H9 (cell line): ENCODE data around the gene CARD8. TPM values are rescaled to one million over a fixed set of nuclear protein-coding genes. Genes with fewer than 3 reads are reported as not detected.

Source experiments
- DNase-seq: peaks from one replicate; pipeline ENCODE4 v3.0.0-alpha.2; 2017
- H2AFZ ChIP-seq: one replicate; pipeline ENCODE4 v1.6.1; 2013; ENCODE audit warnings: mild to moderate bottlenecking, low read length, control low read depth, moderate library complexity
- H2AK5ac ChIP-seq: 2 replicates; pipeline ENCODE4 v1.6.1; 2013; ENCODE audit warnings: low read length, control low read depth, mixed read lengths; ENCODE audit not compliant: insufficient read length
- H2BK120ac ChIP-seq: one replicate; pipeline ENCODE4 v1.6.1; 2013; ENCODE audit warnings: low read depth, mild to moderate bottlenecking, low read length, control low read depth, inconsistent platforms; ENCODE audit not compliant: poor library complexity, severe bottlenecking
- H2BK12ac ChIP-seq: 2 replicates; pipeline ENCODE4 v1.6.1; 2013; ENCODE audit warnings: low read length, control low read depth, mixed read lengths, low read depth; ENCODE audit not compliant: insufficient read length
- H2BK15ac ChIP-seq: 2 replicates; pipeline ENCODE4 v1.6.1; 2013; ENCODE audit warnings: low read depth, low read length, control low read depth
- H2BK20ac ChIP-seq: one replicate; pipeline ENCODE4 v1.6.1; 2013; ENCODE audit warnings: low read depth, mild to moderate bottlenecking, low read length, control low read depth, inconsistent platforms; ENCODE audit not compliant: poor library complexity, severe bottlenecking
- H2BK5ac ChIP-seq: 2 replicates; pipeline ENCODE4 v1.6.1; 2013; ENCODE audit warnings: low read length, control low read depth, mixed read lengths; ENCODE audit not compliant: insufficient read length
- H3K14ac ChIP-seq: 2 replicates; pipeline ENCODE4 v1.6.1; 2013; ENCODE audit warnings: low read length, control low read depth; ENCODE audit not compliant: insufficient read depth
- H3K18ac ChIP-seq: 2 replicates; pipeline ENCODE4 v1.6.1; 2013; ENCODE audit warnings: low read depth, mild to moderate bottlenecking, mixed read lengths, low read length, control low read depth; ENCODE audit not compliant: insufficient read length
- H3K23ac ChIP-seq: 2 replicates; pipeline ENCODE4 v1.6.1; 2013; ENCODE audit warnings: low read length, control low read depth, mixed read lengths, low read depth; ENCODE audit not compliant: insufficient read length
- H3K23me2 ChIP-seq: 2 replicates; pipeline ENCODE4 v1.6.1; 2013; ENCODE audit warnings: low read depth, mild to moderate bottlenecking, mixed read lengths, low read length, control low read depth; ENCODE audit not compliant: insufficient read length, poor library complexity, severe bottlenecking
- H3K27ac ChIP-seq: 2 replicates; pipeline ENCODE4 v1.5.1; 2013; ENCODE audit warnings: low read length, control low read depth, mixed read lengths, low read depth; ENCODE audit not compliant: insufficient read length
- H3K27me3 ChIP-seq: 2 replicates; pipeline ENCODE4 v1.6.1; 2013; ENCODE audit warnings: low read length, control low read depth, inconsistent platforms; ENCODE audit not compliant: insufficient read depth
- H3K4ac ChIP-seq: 2 replicates; pipeline ENCODE4 v1.6.1; 2013; ENCODE audit warnings: low read depth, mild to moderate bottlenecking, control low read depth, inconsistent platforms, low read length, moderate library complexity
- H3K4me1 ChIP-seq: 2 replicates; pipeline ENCODE4 v1.6.1; 2013; ENCODE audit warnings: low read length, control low read depth, inconsistent platforms; ENCODE audit not compliant: insufficient read depth
- H3K4me2 ChIP-seq: 2 replicates; pipeline ENCODE4 v1.6.1; 2013; ENCODE audit warnings: low read length, control low read depth, mixed read lengths; ENCODE audit not compliant: insufficient read length, insufficient read depth
- H3K56ac ChIP-seq: 2 replicates; pipeline ENCODE4 v1.6.1; 2013; ENCODE audit warnings: low read depth, mild to moderate bottlenecking, mixed read lengths, low read length, control low read depth; ENCODE audit not compliant: insufficient read length
- H3K79me1 ChIP-seq: 2 replicates; pipeline ENCODE4 v1.6.1; 2013; ENCODE audit warnings: low read depth, mild to moderate bottlenecking, moderate library complexity, low read length, control low read depth, inconsistent platforms; ENCODE audit not compliant: insufficient read depth, poor library complexity, severe bottlenecking
- H3K79me2 ChIP-seq: 2 replicates; pipeline ENCODE4 v1.6.1; 2013; ENCODE audit warnings: low read length, control low read depth, inconsistent platforms; ENCODE audit not compliant: insufficient read depth
- H3K9ac ChIP-seq: 2 replicates; pipeline ENCODE4 v1.6.1; 2013; ENCODE audit warnings: low read length, control low read depth, mixed read lengths; ENCODE audit not compliant: insufficient read length; ENCODE audit errors: extremely low read depth
- H3K9me3 ChIP-seq: one replicate; pipeline ENCODE4 v1.6.1; 2013; ENCODE audit warnings: low read depth, low read length, inconsistent platforms; ENCODE audit not compliant: control insufficient read depth
- H3T11ph ChIP-seq: one replicate; pipeline ENCODE4 v1.6.1; 2013; ENCODE audit warnings: mild to moderate bottlenecking, low read length, control low read depth, inconsistent platforms
- H4K20me1 ChIP-seq: one replicate; pipeline ENCODE4 v1.6.1; 2013; ENCODE audit not compliant: control insufficient read depth, insufficient read length, insufficient read depth
- H4K5ac ChIP-seq: 2 replicates; pipeline ENCODE4 v1.6.1; 2013; ENCODE audit warnings: low read depth, mild to moderate bottlenecking, mixed read lengths, low read length, control low read depth; ENCODE audit not compliant: insufficient read length
- H4K8ac ChIP-seq: replicated peaks from 2 replicates; pipeline ENCODE4 v1.6.1; 2013; ENCODE audit warnings: low read length, control low read depth, mixed read lengths, low read depth; ENCODE audit not compliant: insufficient read length
- H4K91ac ChIP-seq: 2 replicates; pipeline ENCODE4 v1.6.1; 2013; ENCODE audit warnings: low read depth, mild to moderate bottlenecking, moderate library complexity, mixed read lengths, low read length, control low read depth; ENCODE audit not compliant: insufficient read length
- H3K27ac Mint-ChIP-seq, 3 experiments: 2 replicates in 2 of 3; 3 replicates in 1 of 3; pipeline ENCODE4 v1.8.0; 2020 to 2021; ENCODE audit warnings: mixed read lengths in 3 of 3, mild to moderate bottlenecking in 1 of 3, moderate library complexity in 1 of 3
- H3K27me3 Mint-ChIP-seq: 2 replicates; pipeline ENCODE4 v1.8.0; 2021; ENCODE audit warnings: low read depth, mild to moderate bottlenecking, moderate library complexity, mixed read lengths
- H3K36me3 Mint-ChIP-seq, 3 experiments: 2 replicates in 2 of 3; 3 replicates in 1 of 3; pipeline ENCODE4 v1.8.0; 2020 to 2021; ENCODE audit warnings: low read depth in 3 of 3, mixed read lengths in 3 of 3; ENCODE audit not compliant: insufficient read depth in 1 of 3
- H3K4me1 Mint-ChIP-seq, 2 experiments: 2 replicates each; pipeline ENCODE4 v1.8.0; 2020; ENCODE audit warnings: mixed read lengths in 2 of 2
- H3K4me3 Mint-ChIP-seq, 2 experiments: 2 replicates in 1 of 2; 3 replicates in 1 of 2; pipeline ENCODE4 v1.8.0; 2020 to 2021; ENCODE audit warnings: mild to moderate bottlenecking in 2 of 2, mixed read lengths in 2 of 2, moderate library complexity in 1 of 2
- H3K9me3 Mint-ChIP-seq, 2 experiments: 2 replicates in 1 of 2; 3 replicates in 1 of 2; pipeline ENCODE4 v1.8.0; 2020; ENCODE audit warnings: mild to moderate bottlenecking in 2 of 2, mixed read lengths in 2 of 2, moderate library complexity in 1 of 2
- CTCF ChIP-seq: fragments of 200-600 bp; sonication (generic); conservative IDR thresholded peaks from 3 replicates; pipeline ENCODE4 v1.8.0; 2021; ENCODE audit warnings: antibody characterized with exemption, mild to moderate bottlenecking
- WGBS: extraction: QIAGEN DNeasy Blood & Tissue Kit; methylation state at CpG from one replicate; pipeline ENCODE4 v1.1.7; 2013; ENCODE audit warnings: missing lambda C conversion rate, low lambda C conversion rate, mixed read lengths; ENCODE audit not compliant: insufficient read length; ENCODE audit errors: extremely low coverage; 5-methylcytosine and 5-hydroxymethylcytosine counted together
- total RNA-seq: library from RNA; stranded (reverse); gene quantifications from 2 replicates; pipeline ENCODE4 v1.2.1, GENCODE V29; 2021

The CARD8 gene
- total RNA-seq, 1 experiment from 2014 or later, result 21.0 TPM

- Mint-ChIP-seq H3K27me3 (no peaks in the 10 kb centered on the region; the same call in 1 of the 2 replicates), H3K9me3 (peaks cover 19 to 23% of the 10 kb centered on the region in 2 experiments), H3K36me3 (peaks cover 35 to 56% (median 38%) of the 10 kb centered on the region in 3 experiments), H3K27ac (no peak overlapping the region), H3K4me3 (no peak overlapping the region), H3K4me1 (peaks cover 6 to 7% of the 10 kb centered on the region in 2 experiments; a peak in 3 of 4 replicates)
- no peak overlapping the region for H4K8ac ChIP-seq
- H3K23me2 ChIP-seq, result no peaks in the 10 kb centered on the region
- H2BK5ac ChIP-seq, result no peak overlapping the region
- H4K20me1 ChIP-seq, result no peaks in the 10 kb centered on the region
- H3K79me2 ChIP-seq, result 0 out of 2 replicates have a peak, but pooled peaks cover under 1% of the 10 kb centered on the region
- H2BK20ac ChIP-seq, result no peak overlapping the region
- no peak overlapping the region for H3K23ac ChIP-seq
- no peak overlapping the region for H2BK120ac ChIP-seq
- H3K79me1 ChIP-seq, result no peaks in the 10 kb centered on the region
- H2AK5ac ChIP-seq, result no peak overlapping the region
- TF ChIP-seq CTCF, result no peak
- H3K56ac ChIP-seq, result no peak overlapping the region
- H4K5ac ChIP-seq, result no peak overlapping the region
- no peak overlapping the region for H3K27ac ChIP-seq
- no peak overlapping the region for H3K18ac ChIP-seq
- no peak overlapping the region for H3T11ph ChIP-seq
- whole genome bisulfite sequencing, result no CpG with 5 or more reads among the region's 8 CpGs
- DNase-seq, result no peak
- no peak overlapping the region for H3K4ac ChIP-seq
- H2BK15ac ChIP-seq, result no peak overlapping the region
- H3K9me3 ChIP-seq, result peaks cover 3% of the 10 kb centered on the region
- no peaks in the 10 kb centered on the region for H3K4me1 ChIP-seq
- H2AFZ ChIP-seq, result no peak overlapping the region
- H3K27me3 ChIP-seq, result no peaks in the 10 kb centered on the region
- H3K14ac ChIP-seq, result no peak overlapping the region
- no peak overlapping the region for H4K91ac ChIP-seq
- no peak overlapping the region for H2BK12ac ChIP-seq
- H3K9ac ChIP-seq, result no peak overlapping the region
- no peak overlapping the region for H3K4me2 ChIP-seq
These were observed 69.1 kb downstream of the CARD8 start for GRCh38 chr19:48186541-48186991.
